ENCODE data around the gene DNER. TPM values are rescaled to one million over a fixed set of nuclear protein-coding genes. Genes with fewer than 3 reads are reported as not detected.
"Not testable (repeated sequence)": the region's sequence is repeated elsewhere in the genome, so short reads cannot be mapped to it uniquely, and the experiment has no call there.

The DNER gene
- polyA plus RNA-seq, 1 of the 3 experiments (the other 2 are of a cell fraction), result 1.4 TPM

- POLR2A ChIA-PET, result no interaction called here
- WGBS (ENCODE audit: low lambda C conversion rate), result 73% methylated on average over 1 of the region's 1 CpG
- TF ChIP-seq FOSL2 (IDR thresholded peaks at IDR 0.05; ENCODE audit: borderline replicate concordance, low read depth), result no peak
- TF ChIP-seq, protein P1, sequence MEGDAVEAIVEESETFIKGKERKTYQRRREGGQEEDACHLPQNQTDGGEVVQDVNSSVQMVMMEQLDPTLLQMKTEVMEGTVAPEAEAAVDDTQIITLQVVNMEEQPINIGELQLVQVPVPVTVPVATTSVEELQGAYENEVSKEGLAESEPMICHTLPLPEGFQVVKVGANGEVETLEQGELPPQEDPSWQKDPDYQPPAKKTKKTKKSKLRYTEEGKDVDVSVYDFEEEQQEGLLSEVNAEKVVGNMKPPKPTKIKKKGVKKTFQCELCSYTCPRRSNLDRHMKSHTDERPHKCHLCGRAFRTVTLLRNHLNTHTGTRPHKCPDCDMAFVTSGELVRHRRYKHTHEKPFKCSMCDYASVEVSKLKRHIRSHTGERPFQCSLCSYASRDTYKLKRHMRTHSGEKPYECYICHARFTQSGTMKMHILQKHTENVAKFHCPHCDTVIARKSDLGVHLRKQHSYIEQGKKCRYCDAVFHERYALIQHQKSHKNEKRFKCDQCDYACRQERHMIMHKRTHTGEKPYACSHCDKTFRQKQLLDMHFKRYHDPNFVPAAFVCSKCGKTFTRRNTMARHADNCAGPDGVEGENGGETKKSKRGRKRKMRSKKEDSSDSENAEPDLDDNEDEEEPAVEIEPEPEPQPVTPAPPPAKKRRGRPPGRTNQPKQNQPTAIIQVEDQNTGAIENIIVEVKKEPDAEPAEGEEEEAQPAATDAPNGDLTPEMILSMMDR (IDR thresholded peaks at IDR 0.05), result no peak
- no peak for TF ChIP-seq MXI1 (IDR thresholded peaks at IDR 0.05; ENCODE audit: low read depth, low read length)
- no peak for TF ChIP-seq NFIC (IDR thresholded peaks at IDR 0.05; ENCODE audit: borderline replicate concordance)
- TF ChIP-seq EP300 (IDR thresholded peaks at IDR 0.05; ENCODE audit: borderline replicate concordance in 1 of 2, low read depth in 1 of 2, low read length in 1 of 2), result no peak
- TF ChIP-seq RCOR1 (IDR thresholded peaks at IDR 0.05; ENCODE audit: low read length), result no peak
- no peak for TF ChIP-seq FOXM1 (IDR thresholded peaks at IDR 0.05; ENCODE audit: low read depth)
- TF ChIP-seq JUND (IDR thresholded peaks at IDR 0.05), result no peak
- no peak for TF ChIP-seq YY1 (IDR thresholded peaks at IDR 0.05; ENCODE audit: low read depth)
- no peak for TF ChIP-seq RXRA (IDR thresholded peaks at IDR 0.05; ENCODE audit: borderline replicate concordance, low read depth)
- TF ChIP-seq FOXJ3 (CRISPR knock-in tag; IDR thresholded peaks at IDR 0.05), result no peak
- no peak for TF ChIP-seq RFX5 (IDR thresholded peaks at IDR 0.05; ENCODE audit: low read length)
- no peak for TF ChIP-seq TCF12 (IDR thresholded peaks at IDR 0.05)
- TF ChIP-seq MEF2A (IDR thresholded peaks at IDR 0.05; ENCODE audit: borderline replicate concordance, low read depth), result no peak
- TF ChIP-seq NRF1 (IDR thresholded peaks at IDR 0.05; ENCODE audit: low read depth, low read length), result no peak
- TF ChIP-seq, protein P2, sequence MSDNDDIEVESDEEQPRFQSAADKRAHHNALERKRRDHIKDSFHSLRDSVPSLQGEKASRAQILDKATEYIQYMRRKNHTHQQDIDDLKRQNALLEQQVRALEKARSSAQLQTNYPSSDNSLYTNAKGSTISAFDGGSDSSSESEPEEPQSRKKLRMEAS (IDR thresholded peaks at IDR 0.05; ENCODE audit: low read depth), result no peak
- no peak for TF ChIP-seq CHD2 (IDR thresholded peaks at IDR 0.05; ENCODE audit: low read length, partially characterized antibody)
- TF ChIP-seq SIN3A (IDR thresholded peaks at IDR 0.05; ENCODE audit: borderline replicate concordance, low read depth, low read length), result no peak
- TF ChIP-seq SMC3 (IDR thresholded peaks at IDR 0.05; ENCODE audit: low read depth, low read length), result no peak
Observed at GRCh38 chr2:229761663-229762062, 47.3 kb upstream of the DNER start.

GRCh38 chr2:229757462-229757861 lies 43.1 kb upstream of the DNER start:
- H3K36me3 ChIP-seq (replicated peaks in 1 of 2; ENCODE audit: control insufficient read depth in 1 of 2, insufficient read depth in 2 of 2, low read length in 1 of 2); H3K9me2 ChIP-seq; DNase-seq; H3K9me3 ChIP-seq; H4K20me1 ChIP-seq (ENCODE audit: insufficient read depth); POLR2A ChIA-PET; H3K4me3 ChIP-seq (ENCODE audit: low read depth in 2 of 2, low read length in 1 of 2); H3K4me2 ChIP-seq; H3K79me2 ChIP-seq (ENCODE audit: insufficient read depth); H3K27me3 ChIP-seq (ENCODE audit: insufficient read depth); H3K9ac ChIP-seq; H3K4me1 ChIP-seq (ENCODE audit: control insufficient read depth in 1 of 2, insufficient read depth in 2 of 2, low read depth in 1 of 2, low read length in 1 of 2); H2AFZ ChIP-seq (ENCODE audit: low read depth); H3K27ac ChIP-seq (ENCODE audit: low read depth in 2 of 2, low read length in 1 of 2); H3F3A ChIP-seq (replicated peaks; ENCODE audit: insufficient read depth): not testable (repeated sequence)
- WGBS (ENCODE audit: low lambda C conversion rate), result 97% methylated on average over 10 of the region's 10 CpGs
- CTCF ChIA-PET, result interaction anchor here (1.1 to 1.7 kb wide), 2 partner anchors 23 to 44 kb away, joined by 3 to 6 read pairs; no protein-coding TSS in a partner anchor

More at GRCh38 chr2:229761663-229762062, 47.3 kb upstream of the DNER start:
- H4K20me1 ChIP-seq (ENCODE audit: insufficient read depth), result no peaks in the 10 kb centered on the region
- H3K4me2 ChIP-seq, result no peak overlapping the region
- CTCF ChIA-PET, result interaction anchor here (2.1 to 2.8 kb wide), 2 partner anchors 19 to 39 kb away, joined by 6 to 13 read pairs; no protein-coding TSS in a partner anchor
- peaks cover 36 to 40% of the 10 kb centered on the region in 2 experiments for H3K36me3 ChIP-seq (replicated peaks in 1 of 2; ENCODE audit: control insufficient read depth in 1 of 2, insufficient read depth in 2 of 2, low read length in 1 of 2)
- no peak for DNase-seq
- no peaks in the 10 kb centered on the region for H3K27me3 ChIP-seq (ENCODE audit: insufficient read depth)
- H3K27ac ChIP-seq (ENCODE audit: low read depth in 2 of 2, low read length in 1 of 2), result no peak overlapping the region
- H3K79me2 ChIP-seq (ENCODE audit: insufficient read depth), result no peaks in the 10 kb centered on the region
- H3K9me2 ChIP-seq, result no peaks in the 10 kb centered on the region
- H3F3A ChIP-seq (replicated peaks; ENCODE audit: insufficient read depth), result no peaks in the 10 kb centered on the region
- H3K4me1 ChIP-seq (ENCODE audit: control insufficient read depth in 1 of 2, insufficient read depth in 2 of 2, low read depth in 1 of 2, low read length in 1 of 2), result no peaks in the 10 kb centered on the region
- no peaks in the 10 kb centered on the region for H3K9me3 ChIP-seq
- no peak overlapping the region for H3K4me3 ChIP-seq (ENCODE audit: low read depth in 2 of 2, low read length in 1 of 2)
- no peak overlapping the region for H3K9ac ChIP-seq
- no peak overlapping the region for H2AFZ ChIP-seq (ENCODE audit: low read depth)
